ENCODE results near the gene GUCY1A1.
A peak's percentile ranks its signal among the peaks of the same experiment; 100 is the strongest.

Gene GUCY1A1

GRCh38 chr4:155738548-155738947 lies 71.9 kb downstream of the GUCY1A1 start:
- no peak for DNase-seq (ENCODE audit: low spot score)

GRCh38 chr4:155741546-155741945 lies 74.9 kb downstream of the GUCY1A1 start:
- no peak for DNase-seq (ENCODE audit: low spot score)

- no peak for DNase-seq (ENCODE audit: low spot score)
Measured at GRCh38 chr4:155742310-155743015, 75.8 kb downstream of the GUCY1A1 start.

- no peak for DNase-seq (ENCODE audit: low spot score)
Measured at GRCh38 chr4:155745984-155746383, 79.3 kb downstream of the GUCY1A1 start.

- DNase-seq (ENCODE audit: low spot score) = no peak
Measured at GRCh38 chr4:155748039-155748438, 81.4 kb downstream of the GUCY1A1 start.

- no peak for DNase-seq (ENCODE audit: low spot score)
Measured at GRCh38 chr4:155749041-155749440, 82.4 kb downstream of the GUCY1A1 start.

- no peak for DNase-seq (ENCODE audit: low spot score)
Measured at GRCh38 chr4:155751569-155751968, 84.9 kb downstream of the GUCY1A1 start.

GRCh38 chr4:155757745-155758265 lies 91.2 kb downstream of the GUCY1A1 start:
- no peak for DNase-seq (ENCODE audit: low spot score)

GRCh38 chr4:155758481-155759371 lies 92.1 kb downstream of the GUCY1A1 start, which contains the start of gene GUCY1B1:
Gene GUCY1B1 (plus strand): TSS chr4:155759021. CDS start chr4:155759141, 120 bp downstream.
- DNase-seq (ENCODE audit: low spot score) = peak; percentile 53

- DNase-seq (ENCODE audit: low spot score) = no peak
Measured at GRCh38 chr4:155759372-155760252, 93.0 kb downstream of the GUCY1A1 start.

- no peak for DNase-seq (ENCODE audit: low spot score)
Measured at GRCh38 chr4:155761047-155761446, 94.4 kb downstream of the GUCY1A1 start.

GRCh38 chr4:155761916-155762315 lies 95.3 kb downstream of the GUCY1A1 start:
- no peak for DNase-seq (ENCODE audit: low spot score)

GRCh38 chr4:155762334-155762733 lies 95.7 kb downstream of the GUCY1A1 start:
- no peak for DNase-seq (ENCODE audit: low spot score)

- DNase-seq (ENCODE audit: low spot score) = no peak
Measured at GRCh38 chr4:155763551-155763950, 96.9 kb downstream of the GUCY1A1 start.

GRCh38 chr4:155765149-155765548 lies 98.5 kb downstream of the GUCY1A1 start:
- no peak for DNase-seq (ENCODE audit: low spot score)

- no peak for DNase-seq (ENCODE audit: low spot score)
Measured at GRCh38 chr4:155766622-155767021, 100.0 kb downstream of the GUCY1A1 start.

GRCh38 chr4:155768370-155768769 lies 101.7 kb downstream of the GUCY1A1 start:
- DNase-seq (ENCODE audit: low spot score) = no peak

- DNase-seq (ENCODE audit: low spot score) = no peak
Measured at GRCh38 chr4:155769090-155769489, 102.4 kb downstream of the GUCY1A1 start.

- no peak for DNase-seq (ENCODE audit: low spot score)
Measured at GRCh38 chr4:155772459-155773195, 106.0 kb downstream of the GUCY1A1 start.

GRCh38 chr4:155773196-155773800 lies 106.7 kb downstream of the GUCY1A1 start:
- DNase-seq (ENCODE audit: low spot score) = no peak

GRCh38 chr4:155774033-155774432 lies 107.4 kb downstream of the GUCY1A1 start:
- DNase-seq (ENCODE audit: low spot score) = no peak

All from CD4-positive, alpha-beta T cell treated with Interleukin-6 at 100 ng/mL for 8 hours (primary cell).